NT2/D1 (cell line): Measurements from ENCODE around the gene METTL2A.
"Not testable (repeated sequence)": the region's sequence is repeated elsewhere in the genome, so short reads cannot be mapped to it uniquely, and the experiment has no call there.

Experiments
- DNase-seq: peaks from one replicate; pipeline ENCODE4 v3.0.0-alpha.2; 2011; ENCODE audit warnings: low read depth, low spot score
- H3K27me3 ChIP-seq: 2 replicates; pipeline ENCODE4 v1.6.0; 2011; ENCODE audit warnings: mild to moderate bottlenecking; ENCODE audit not compliant: insufficient read length, insufficient read depth
- H3K36me3 ChIP-seq: 2 replicates; pipeline ENCODE4 v1.6.1; 2011; ENCODE audit warnings: mild to moderate bottlenecking, low read length, mixed read lengths; ENCODE audit not compliant: insufficient read depth, insufficient read length
- H3K4me1 ChIP-seq: 2 replicates; pipeline ENCODE4 v1.5.1; 2011; ENCODE audit not compliant: insufficient read depth, insufficient read length
- H3K4me3 ChIP-seq: 2 replicates; pipeline ENCODE4 v1.5.1; 2011; ENCODE audit warnings: low read depth; ENCODE audit not compliant: insufficient read length
- H3K9ac ChIP-seq: 2 replicates; pipeline ENCODE4 v1.6.0; 2011; ENCODE audit warnings: low read depth; ENCODE audit not compliant: insufficient read length
- H3K9me3 ChIP-seq: 2 replicates; pipeline ENCODE4 v1.5.1; 2011; ENCODE audit warnings: mild to moderate bottlenecking, low read length; ENCODE audit not compliant: insufficient read depth

Gene METTL2A

DNA sequence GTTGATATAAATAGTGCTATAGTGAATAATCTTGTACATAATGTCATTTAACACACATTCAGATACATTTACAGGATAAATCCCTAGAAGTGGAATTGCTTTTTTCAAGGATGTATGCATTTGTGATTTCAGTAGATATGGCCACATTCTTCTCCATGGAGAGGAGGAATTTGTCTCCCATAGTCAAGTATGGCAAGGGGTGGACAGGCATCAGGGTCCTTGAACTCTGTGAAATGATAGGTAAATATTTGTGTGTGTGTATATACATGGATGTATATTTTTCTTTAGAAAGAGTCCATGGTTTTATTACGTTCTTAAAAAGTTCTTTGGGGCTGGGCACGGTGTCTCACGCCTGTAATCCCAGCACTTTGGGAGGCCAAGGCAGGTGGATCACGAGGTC lies 72.6 kb downstream of the METTL2A start:
- not testable (repeated sequence) for DNase-seq, H3K4me3 ChIP-seq, H3K9me3 ChIP-seq, H3K27me3 ChIP-seq, H3K4me1 ChIP-seq, H3K36me3 ChIP-seq, H3K9ac ChIP-seq

- H3K4me1 ChIP-seq, DNase-seq, H3K4me3 ChIP-seq, H3K36me3 ChIP-seq, H3K9me3 ChIP-seq, H3K9ac ChIP-seq, H3K27me3 ChIP-seq: not testable (repeated sequence)
Observed at GRCh38 chr17:62498796-62499195, 75.1 kb downstream of the METTL2A start.
